ENCODE results near the gene NCKAP5.

NCKAP5 gene

GRCh38 chr2:133026536-133027177 is 541.6 kb downstream of the NCKAP5 start:
- H3K27me3 ChIP-seq (ENCODE audit: control insufficient read depth in 3 of 3, insufficient read depth in 3 of 3, low read depth in 1 of 3, low read length in 3 of 3): no peaks in the 10 kb centered on the region
- H3K4me2 ChIP-seq (ENCODE audit: insufficient read depth, low read length, poor library complexity, severe bottlenecking): no peak overlapping the region
- H2AK5ac ChIP-seq (ENCODE audit: low read depth, low read length): no peak overlapping the region
- H4K8ac ChIP-seq (ENCODE audit: low read depth, low read length): no peak overlapping the region
- H3K9me3 ChIP-seq (replicated peaks in 1 of 2; ENCODE audit: control insufficient read depth in 2 of 2, insufficient read depth in 1 of 2, low read depth in 1 of 2, low read length in 2 of 2): no peaks in the 10 kb centered on the region
- H2BK12ac ChIP-seq (ENCODE audit: low read length): no peak overlapping the region
- H3K18ac ChIP-seq (ENCODE audit: low read length): no peak overlapping the region
- H3K4me1 ChIP-seq (ENCODE audit: control insufficient read depth in 2 of 2, insufficient read depth in 1 of 2, low read depth in 1 of 2, low read length in 2 of 2): no peaks in the 10 kb centered on the region
- H2BK5ac ChIP-seq (ENCODE audit: low read length): no peak overlapping the region
- no peak overlapping the region for H2AFZ ChIP-seq (ENCODE audit: low read length)
- no peak overlapping the region for H3K9ac ChIP-seq (ENCODE audit: low read depth, low read length, poor library complexity)
- H3K14ac ChIP-seq (ENCODE audit: low read length): no peak overlapping the region
- no peak overlapping the region for H2BK120ac ChIP-seq (ENCODE audit: low read depth, low read length)
- H3K4ac ChIP-seq (ENCODE audit: low read length): no peak overlapping the region
- H3K79me1 ChIP-seq (ENCODE audit: low read depth, low read length): no peaks in the 10 kb centered on the region
- H3K4me3 ChIP-seq (ENCODE audit: low read length in 2 of 2): no peak overlapping the region
- peak; percentile 20 for DNase-seq (ENCODE audit: low spot score)
- H3K27ac ChIP-seq (replicated peaks; ENCODE audit: low read length): no peak overlapping the region
- H4K91ac ChIP-seq (ENCODE audit: low read depth, low read length, poor library complexity): no peak overlapping the region
- H3K23ac ChIP-seq (ENCODE audit: low read depth, low read length, poor library complexity): no peak overlapping the region
- peaks cover 0 to 29% of the 10 kb centered on the region in 2 donors for H3K36me3 ChIP-seq (replicated peaks in 1 of 2; ENCODE audit: control insufficient read depth in 2 of 2, insufficient read depth in 2 of 2, low read length in 2 of 2)
- WGBS, 2 donors (ENCODE audit: extremely low coverage in 2 of 2, insufficient read length in 2 of 2, insufficient replicate concordance in 1 of 2): no CpG with 5 or more reads among the region's 6 CpGs
- no peak overlapping the region for H2BK15ac ChIP-seq (ENCODE audit: low read length)

GRCh38 chr2:133025004-133025403 is 543.3 kb downstream of the NCKAP5 start:
- H2AK5ac ChIP-seq (ENCODE audit: low read depth, low read length): no peak overlapping the region
- no peaks in the 10 kb centered on the region for H3K9me3 ChIP-seq (replicated peaks in 1 of 2; ENCODE audit: control insufficient read depth in 2 of 2, insufficient read depth in 1 of 2, low read depth in 1 of 2, low read length in 2 of 2)
- no peak overlapping the region for H3K9ac ChIP-seq (ENCODE audit: low read depth, low read length, poor library complexity)
- H3K27ac ChIP-seq (replicated peaks; ENCODE audit: low read length): no peak overlapping the region
- no peak overlapping the region for H3K4me3 ChIP-seq (ENCODE audit: low read length in 2 of 2)
- no peak overlapping the region for H3K18ac ChIP-seq (ENCODE audit: low read length)
- no peaks in the 10 kb centered on the region for H3K27me3 ChIP-seq (ENCODE audit: control insufficient read depth in 3 of 3, insufficient read depth in 3 of 3, low read depth in 1 of 3, low read length in 3 of 3)
- H3K36me3 ChIP-seq (replicated peaks in 1 of 2; ENCODE audit: control insufficient read depth in 2 of 2, insufficient read depth in 2 of 2, low read length in 2 of 2): peaks cover 0 to 17% of the 10 kb centered on the region in 2 donors
- H3K79me1 ChIP-seq (ENCODE audit: low read depth, low read length): no peaks in the 10 kb centered on the region
- no peak overlapping the region for H3K14ac ChIP-seq (ENCODE audit: low read length)
- no peak overlapping the region for H2BK12ac ChIP-seq (ENCODE audit: low read length)
- DNase-seq (ENCODE audit: low spot score): no peak
- no peak overlapping the region for H2BK5ac ChIP-seq (ENCODE audit: low read length)
- no CpG with 5 or more reads among the region's 3 CpGs for WGBS, 2 donors (ENCODE audit: extremely low coverage in 2 of 2, insufficient read length in 2 of 2, insufficient replicate concordance in 1 of 2)
- H2AFZ ChIP-seq (ENCODE audit: low read length): no peak overlapping the region
- H3K4me1 ChIP-seq (ENCODE audit: control insufficient read depth in 2 of 2, insufficient read depth in 1 of 2, low read depth in 1 of 2, low read length in 2 of 2): no peaks in the 10 kb centered on the region
- no peak overlapping the region for H2BK120ac ChIP-seq (ENCODE audit: low read depth, low read length)
- no peak overlapping the region for H3K23ac ChIP-seq (ENCODE audit: low read depth, low read length, poor library complexity)
- H4K91ac ChIP-seq (ENCODE audit: low read depth, low read length, poor library complexity): no peak overlapping the region
- H4K8ac ChIP-seq (ENCODE audit: low read depth, low read length): no peak overlapping the region
- no peak overlapping the region for H2BK15ac ChIP-seq (ENCODE audit: low read length)
- no peak overlapping the region for H3K4me2 ChIP-seq (ENCODE audit: insufficient read depth, low read length, poor library complexity, severe bottlenecking)
- no peak overlapping the region for H3K4ac ChIP-seq (ENCODE audit: low read length)

- Histone ChIP-seq H2BK120ac (ENCODE audit: low read depth, low read length) (no peak overlapping the region), H3K36me3 (replicated peaks in 1 of 2; ENCODE audit: control insufficient read depth in 2 of 2, insufficient read depth in 2 of 2, low read length in 2 of 2) (peaks cover 0 to 10% of the 10 kb centered on the region in 2 donors), H2AFZ (ENCODE audit: low read length) (no peak overlapping the region), H3K27me3 (ENCODE audit: control insufficient read depth in 3 of 3, insufficient read depth in 3 of 3, low read depth in 1 of 3, low read length in 3 of 3) (no peaks in the 10 kb centered on the region), H2BK12ac (ENCODE audit: low read length) (peak overlapping the region; percentile 22), H3K14ac (ENCODE audit: low read length) (no peak overlapping the region), H3K9me3 (replicated peaks in 1 of 2; ENCODE audit: control insufficient read depth in 2 of 2, insufficient read depth in 1 of 2, low read depth in 1 of 2, low read length in 2 of 2) (no peaks in the 10 kb centered on the region), H3K23ac (ENCODE audit: low read depth, low read length, poor library complexity) (no peak overlapping the region), H2AK5ac (ENCODE audit: low read depth, low read length) (no peak overlapping the region), H2BK5ac (ENCODE audit: low read length) (no peak overlapping the region), H3K4me3 (ENCODE audit: low read length in 2 of 2) (no peak overlapping the region), H3K4me2 (ENCODE audit: insufficient read depth, low read length, poor library complexity, severe bottlenecking) (no peak overlapping the region), H3K27ac (replicated peaks; ENCODE audit: low read length) (no peak overlapping the region), H3K4ac (ENCODE audit: low read length) (no peak overlapping the region), H3K79me1 (ENCODE audit: low read depth, low read length) (no peaks in the 10 kb centered on the region), H3K9ac (ENCODE audit: low read depth, low read length, poor library complexity) (no peak overlapping the region), H3K18ac (ENCODE audit: low read length) (peak overlapping the region; percentile 17), H3K4me1 (ENCODE audit: control insufficient read depth in 2 of 2, insufficient read depth in 1 of 2, low read depth in 1 of 2, low read length in 2 of 2) (no peaks in the 10 kb centered on the region), H4K8ac (ENCODE audit: low read depth, low read length) (no peak overlapping the region), H2BK15ac (ENCODE audit: low read length) (no peak overlapping the region), H4K91ac (ENCODE audit: low read depth, low read length, poor library complexity) (no peak overlapping the region)
- no CpG with 5 or more reads among the region's 6 CpGs for WGBS, 2 donors (ENCODE audit: extremely low coverage in 2 of 2, insufficient read length in 2 of 2, insufficient replicate concordance in 1 of 2)
- DNase-seq (ENCODE audit: low spot score): no peak
Observed at GRCh38 chr2:133012847-133013734, 555.2 kb downstream of the NCKAP5 start.

- Histone ChIP-seq H2BK5ac (ENCODE audit: low read length) (no peak overlapping the region), H3K4ac (ENCODE audit: low read length) (no peak overlapping the region), H2BK12ac (ENCODE audit: low read length) (no peak overlapping the region), H3K4me2 (ENCODE audit: insufficient read depth, low read length, poor library complexity, severe bottlenecking) (no peak overlapping the region), H3K9ac (ENCODE audit: low read depth, low read length, poor library complexity) (no peak overlapping the region), H4K8ac (ENCODE audit: low read depth, low read length) (no peak overlapping the region), H3K27me3 (ENCODE audit: control insufficient read depth in 3 of 3, insufficient read depth in 3 of 3, low read depth in 1 of 3, low read length in 3 of 3) (no peaks in the 10 kb centered on the region), H3K4me3 (ENCODE audit: low read length in 2 of 2) (no peak overlapping the region), H3K23ac (ENCODE audit: low read depth, low read length, poor library complexity) (no peak overlapping the region), H4K91ac (ENCODE audit: low read depth, low read length, poor library complexity) (no peak overlapping the region), H2BK120ac (ENCODE audit: low read depth, low read length) (no peak overlapping the region), H2AK5ac (ENCODE audit: low read depth, low read length) (no peak overlapping the region), H2BK15ac (ENCODE audit: low read length) (no peak overlapping the region), H3K27ac (replicated peaks; ENCODE audit: low read length) (no peak overlapping the region), H3K36me3 (replicated peaks in 1 of 2; ENCODE audit: control insufficient read depth in 2 of 2, insufficient read depth in 2 of 2, low read length in 2 of 2) (peaks cover 0 to 8% of the 10 kb centered on the region in 2 donors), H2AFZ (ENCODE audit: low read length) (no peak overlapping the region), H3K18ac (ENCODE audit: low read length) (no peak overlapping the region), H3K9me3 (replicated peaks in 1 of 2; ENCODE audit: control insufficient read depth in 2 of 2, insufficient read depth in 1 of 2, low read depth in 1 of 2, low read length in 2 of 2) (no peaks in the 10 kb centered on the region), H3K79me1 (ENCODE audit: low read depth, low read length) (no peaks in the 10 kb centered on the region), H3K14ac (ENCODE audit: low read length) (no peak overlapping the region), H3K4me1 (ENCODE audit: control insufficient read depth in 2 of 2, insufficient read depth in 1 of 2, low read depth in 1 of 2, low read length in 2 of 2) (no peaks in the 10 kb centered on the region)
- DNase-seq (ENCODE audit: low spot score): no peak
- WGBS, 2 donors (ENCODE audit: extremely low coverage in 2 of 2, insufficient read length in 2 of 2, insufficient replicate concordance in 1 of 2): no CpG with 5 or more reads among the region's 5 CpGs
Observed at GRCh38 chr2:133004623-133005022, 563.6 kb downstream of the NCKAP5 start.
